Nephron progenitor cell (in vitro differentiated cells): Measurements from ENCODE around the gene BRAF.
"Not testable (repeated sequence)": the region's sequence is repeated elsewhere in the genome, so short reads cannot be mapped to it uniquely, and the experiment has no call there.

Experiments used
- DNase-seq: peaks from one replicate; pipeline ENCODE4 v3.0.0; 2021
- H3K27ac Mint-ChIP-seq: 2 replicates; pipeline ENCODE4 v1.8.0; 2021; ENCODE audit warnings: mild to moderate bottlenecking, moderate library complexity, mixed read lengths
- H3K27me3 Mint-ChIP-seq: 2 replicates; pipeline ENCODE4 v1.8.0; 2021; ENCODE audit warnings: mild to moderate bottlenecking, low read depth, mixed read lengths; ENCODE audit not compliant: poor library complexity
- H3K36me3 Mint-ChIP-seq: 2 replicates; pipeline ENCODE4 v1.8.0; 2021; ENCODE audit warnings: low read depth, mixed read lengths
- H3K4me1 Mint-ChIP-seq: 2 replicates; pipeline ENCODE4 v1.8.0; 2021; ENCODE audit warnings: mixed read lengths
- H3K4me3 Mint-ChIP-seq: 2 replicates; pipeline ENCODE4 v1.8.0; 2021; ENCODE audit warnings: mild to moderate bottlenecking, moderate library complexity, mixed read lengths
- H3K9me3 Mint-ChIP-seq: 2 replicates; pipeline ENCODE4 v1.8.0; 2021; ENCODE audit warnings: mild to moderate bottlenecking, moderate library complexity, mixed read lengths
- TF ChIP-seq, protein P1 (sequence below): fragments of 200-600 bp; sonication (generic); IDR thresholded peaks from 2 replicates; pipeline ENCODE4 v1.5.0; 2021; ENCODE audit warnings: antibody characterized with exemption

The BRAF gene

GRCh38 chr7:140719721-140720120 lies 205.0 kb downstream of the BRAF start:
- DNase-seq: no peak
- Mint-ChIP-seq H3K27ac (peak overlapping the region; percentile 85), H3K4me1 (peaks cover 30% of the 10 kb centered on the region), H3K27me3 (no peaks in the 10 kb centered on the region), H3K4me3 (no peak overlapping the region), H3K36me3 (peaks cover 22% of the 10 kb centered on the region), H3K9me3 (peaks cover 8% of the 10 kb centered on the region)
- TF ChIP-seq, protein P1, sequence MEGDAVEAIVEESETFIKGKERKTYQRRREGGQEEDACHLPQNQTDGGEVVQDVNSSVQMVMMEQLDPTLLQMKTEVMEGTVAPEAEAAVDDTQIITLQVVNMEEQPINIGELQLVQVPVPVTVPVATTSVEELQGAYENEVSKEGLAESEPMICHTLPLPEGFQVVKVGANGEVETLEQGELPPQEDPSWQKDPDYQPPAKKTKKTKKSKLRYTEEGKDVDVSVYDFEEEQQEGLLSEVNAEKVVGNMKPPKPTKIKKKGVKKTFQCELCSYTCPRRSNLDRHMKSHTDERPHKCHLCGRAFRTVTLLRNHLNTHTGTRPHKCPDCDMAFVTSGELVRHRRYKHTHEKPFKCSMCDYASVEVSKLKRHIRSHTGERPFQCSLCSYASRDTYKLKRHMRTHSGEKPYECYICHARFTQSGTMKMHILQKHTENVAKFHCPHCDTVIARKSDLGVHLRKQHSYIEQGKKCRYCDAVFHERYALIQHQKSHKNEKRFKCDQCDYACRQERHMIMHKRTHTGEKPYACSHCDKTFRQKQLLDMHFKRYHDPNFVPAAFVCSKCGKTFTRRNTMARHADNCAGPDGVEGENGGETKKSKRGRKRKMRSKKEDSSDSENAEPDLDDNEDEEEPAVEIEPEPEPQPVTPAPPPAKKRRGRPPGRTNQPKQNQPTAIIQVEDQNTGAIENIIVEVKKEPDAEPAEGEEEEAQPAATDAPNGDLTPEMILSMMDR: no peak

DNA sequence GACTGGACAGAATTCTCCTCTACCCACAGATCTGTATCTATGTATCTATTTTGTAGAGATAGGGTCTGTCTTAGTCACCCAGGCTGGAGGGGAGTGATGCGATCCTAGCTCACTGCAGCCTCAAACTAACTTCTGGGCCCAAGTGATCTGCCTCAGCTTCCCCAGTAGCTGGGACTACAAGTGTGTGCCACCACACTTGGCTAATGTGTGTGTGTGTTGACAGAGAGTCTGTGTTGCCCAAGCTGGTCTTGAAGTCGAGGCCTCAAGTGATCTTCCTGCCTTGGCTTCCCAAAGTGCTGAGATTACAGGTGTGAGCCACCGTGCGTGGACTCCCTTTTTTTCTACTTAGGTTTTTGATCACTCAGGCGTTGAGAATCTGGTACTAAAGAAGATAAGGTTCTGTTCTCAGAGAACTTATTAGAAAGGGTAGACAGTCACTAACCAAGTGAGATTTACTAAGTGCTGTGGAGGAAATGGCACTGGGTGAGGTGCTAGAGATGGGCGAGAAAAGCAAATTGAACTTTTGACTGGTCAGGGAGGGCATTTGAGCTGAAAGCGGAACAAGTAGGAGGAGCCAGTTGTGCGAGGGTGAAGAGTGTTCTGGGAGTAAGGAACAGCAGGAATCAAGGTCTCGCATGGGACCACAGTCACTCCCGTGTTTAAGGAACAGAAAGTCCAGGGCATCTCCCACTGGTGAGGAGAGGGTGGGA lies 210.2 kb downstream of the BRAF start:
- no peak for DNase-seq
- Mint-ChIP-seq H3K27ac (no peak overlapping the region), H3K4me1 (peaks cover 15% of the 10 kb centered on the region), H3K27me3 (no peaks in the 10 kb centered on the region), H3K36me3 (peaks cover 44% of the 10 kb centered on the region), H3K9me3 (peaks cover 49% of the 10 kb centered on the region), H3K4me3 (no peak overlapping the region)
- TF ChIP-seq, protein P1: no peak

DNA sequence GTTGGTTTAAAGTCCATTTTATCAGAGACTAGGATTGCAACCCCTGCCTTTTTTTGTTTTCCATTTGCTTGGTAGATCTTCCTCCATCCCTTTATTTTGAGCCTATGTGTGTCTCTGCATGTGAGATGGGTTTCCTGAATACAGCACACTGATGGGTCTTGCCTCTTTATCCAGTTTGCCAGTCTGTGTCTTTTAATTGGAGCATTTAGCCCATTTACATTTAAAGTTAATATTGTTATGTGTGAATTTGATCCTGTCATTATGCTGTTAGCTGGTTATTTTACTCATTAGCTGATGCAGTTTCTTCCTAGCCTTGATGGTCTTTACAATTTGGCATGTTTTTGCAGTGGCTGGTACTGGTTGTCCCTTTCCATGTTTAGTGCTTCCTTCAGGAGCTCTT lies 212.3 kb downstream of the BRAF start:
- H3K4me1 Mint-ChIP-seq, DNase-seq, H3K4me3 Mint-ChIP-seq, H3K27me3 Mint-ChIP-seq, H3K27ac Mint-ChIP-seq: not testable (repeated sequence)
- peaks cover 54% of the 10 kb centered on the region for H3K9me3 Mint-ChIP-seq
- H3K36me3 Mint-ChIP-seq: peaks cover 44% of the 10 kb centered on the region

DNA sequence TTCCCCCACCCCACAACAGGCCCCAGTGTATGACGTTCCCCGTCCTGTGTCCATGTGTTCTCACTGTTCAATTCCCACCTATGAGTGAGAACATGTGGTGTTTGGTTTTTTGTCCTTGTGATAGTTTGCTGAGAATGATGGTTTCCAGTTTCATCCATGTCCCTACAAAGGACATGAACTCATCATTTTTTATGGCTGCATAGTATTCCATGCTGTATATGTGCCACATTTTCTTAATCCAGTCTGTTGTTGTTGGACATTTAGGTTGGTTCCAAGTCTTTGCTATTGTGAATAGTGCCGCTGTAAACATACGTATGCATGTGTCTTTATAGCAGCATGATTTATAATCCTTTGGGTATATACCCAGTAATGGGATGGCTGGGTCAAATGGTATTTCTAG lies 216.0 kb downstream of the BRAF start:
- not testable (repeated sequence) for H3K4me3 Mint-ChIP-seq, H3K27me3 Mint-ChIP-seq, H3K27ac Mint-ChIP-seq, H3K4me1 Mint-ChIP-seq, DNase-seq
- Mint-ChIP-seq H3K36me3 (peaks cover 51% of the 10 kb centered on the region), H3K9me3 (peaks cover 36% of the 10 kb centered on the region)

DNA sequence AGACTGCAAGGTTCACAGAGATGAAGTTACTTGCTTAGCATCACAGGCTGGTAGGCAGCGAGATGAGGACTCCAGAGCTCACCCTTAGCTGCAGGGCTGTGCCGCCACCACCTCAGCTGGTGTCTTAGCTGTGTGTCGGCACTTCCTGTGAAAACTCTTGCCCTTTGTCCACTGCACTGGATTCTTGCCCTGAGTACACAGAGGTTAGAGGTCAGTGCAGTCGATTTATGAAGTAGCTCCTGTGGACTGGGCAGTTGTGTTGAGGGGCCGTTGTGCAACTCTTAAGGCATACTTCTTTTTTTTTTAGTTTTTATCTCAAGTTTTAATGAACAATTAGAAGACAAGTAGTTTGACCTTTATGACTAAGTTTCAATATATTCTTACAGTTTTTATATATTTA lies 217.6 kb downstream of the BRAF start:
- H3K27me3 Mint-ChIP-seq: peaks cover 3% of the 10 kb centered on the region
- no peak overlapping the region for H3K4me3 Mint-ChIP-seq
- no peak for DNase-seq
- peaks cover 22% of the 10 kb centered on the region for H3K9me3 Mint-ChIP-seq
- TF ChIP-seq, protein P1: no peak
- no peaks in the 10 kb centered on the region for H3K4me1 Mint-ChIP-seq
- H3K27ac Mint-ChIP-seq: no peak overlapping the region
- H3K36me3 Mint-ChIP-seq: peaks cover 56% of the 10 kb centered on the region

DNA sequence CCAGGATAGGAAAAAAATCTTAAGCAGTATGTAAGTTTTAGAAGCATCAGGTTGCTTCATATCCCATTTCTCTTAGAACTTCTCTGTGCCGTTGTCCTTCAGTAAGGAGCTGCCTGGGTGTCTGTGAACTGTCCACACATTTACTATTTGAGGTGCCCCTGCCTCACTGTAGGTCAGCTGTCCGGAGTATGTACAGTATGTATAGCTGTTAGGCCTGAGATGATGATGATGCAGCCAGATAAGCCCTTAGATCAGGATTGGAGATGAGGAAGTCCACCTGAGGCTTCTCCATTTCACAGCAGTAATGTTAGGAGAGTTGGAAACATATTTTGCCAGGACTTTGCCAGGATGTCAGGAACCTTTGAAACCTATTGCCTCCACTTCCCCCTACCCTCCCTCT lies 220.5 kb downstream of the BRAF start:
- H3K9me3 Mint-ChIP-seq: peaks cover 4% of the 10 kb centered on the region
- no peak overlapping the region for H3K4me3 Mint-ChIP-seq
- peaks cover 65% of the 10 kb centered on the region for H3K36me3 Mint-ChIP-seq
- peaks cover 3% of the 10 kb centered on the region for H3K27me3 Mint-ChIP-seq
- peak overlapping the region; percentile 9 for H3K27ac Mint-ChIP-seq
- TF ChIP-seq, protein P1: no peak
- H3K4me1 Mint-ChIP-seq: peaks cover 7% of the 10 kb centered on the region
- no peak for DNase-seq

GRCh38 chr7:140702774-140703173 lies 222.0 kb downstream of the BRAF start:
- H3K4me1 Mint-ChIP-seq: peaks cover 19% of the 10 kb centered on the region
- peaks cover 3% of the 10 kb centered on the region for H3K27me3 Mint-ChIP-seq
- no peak for DNase-seq
- TF ChIP-seq, protein P1: no peak
- peak overlapping the region; percentile 18 for H3K27ac Mint-ChIP-seq
- no peaks in the 10 kb centered on the region for H3K9me3 Mint-ChIP-seq
- no peak overlapping the region for H3K4me3 Mint-ChIP-seq
- H3K36me3 Mint-ChIP-seq: peaks cover 74% of the 10 kb centered on the region
